Measurements from ENCODE around the gene HOMER2. TPM values are rescaled to one million over a fixed set of nuclear protein-coding genes. Genes with fewer than 3 reads are reported as not detected.

The HOMER2 gene
- total and polyA plus RNA-seq, 2 experiments from 2014 or later = 5.9 to 14.5 TPM

GRCh38 chr15:82937712-82938058 is 14.8 kb downstream of the HOMER2 start:
- no peaks in the 10 kb centered on the region for H3K4me1 ChIP-seq (ENCODE audit: insufficient read depth)

DNA sequence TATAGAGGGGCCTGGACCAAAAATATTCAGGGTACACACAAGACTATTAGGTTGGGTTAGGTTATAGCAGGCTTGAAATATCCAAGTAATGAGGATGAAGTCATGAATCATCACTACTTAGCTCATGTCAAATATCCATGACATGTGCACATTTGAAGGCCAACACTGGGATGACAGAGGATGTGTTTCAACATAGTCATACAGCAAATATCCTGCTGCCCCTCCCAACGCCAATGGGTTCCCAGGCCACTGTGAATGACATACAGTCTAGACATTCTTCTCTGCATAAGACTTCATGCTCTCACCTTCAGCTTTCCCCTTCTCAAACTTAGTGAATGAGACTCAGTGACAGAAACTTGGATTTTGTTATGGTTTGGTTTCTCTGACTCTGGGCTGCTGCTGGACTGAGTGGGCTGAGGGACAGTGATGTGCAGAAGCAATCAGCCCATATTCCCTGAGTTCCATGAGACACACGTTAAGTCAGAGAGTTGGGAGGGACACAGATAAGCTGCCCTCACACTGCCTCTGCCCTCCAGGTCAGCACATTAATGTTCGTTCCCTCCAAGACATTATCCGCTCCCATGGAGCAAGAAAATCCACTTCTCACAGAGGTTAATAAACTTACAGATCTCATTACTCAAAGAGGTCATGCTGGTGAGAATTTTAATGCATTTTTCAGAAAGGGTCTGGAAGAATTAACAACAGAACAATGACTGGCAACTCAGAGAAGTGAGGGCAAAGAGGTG is 15.4 kb downstream of the HOMER2 start:
- no peak overlapping the region for H3K4me2 ChIP-seq
- H3K79me2 ChIP-seq = no peaks in the 10 kb centered on the region
- H3K9me2 ChIP-seq (replicated peaks; ENCODE audit: insufficient read depth) = no peaks in the 10 kb centered on the region
- 81% methylated on average over 4 of the region's 4 CpGs for WGBS (ENCODE audit: low lambda C conversion rate, missing lambda C conversion rate)
- H2AFZ ChIP-seq = no peak overlapping the region
- DNase-seq (ENCODE audit: low spot score) = no peak
- H3K27ac ChIP-seq = no peak overlapping the region
- H4K20me1 ChIP-seq (ENCODE audit: insufficient read depth, poor library complexity, severe bottlenecking) = no peaks in the 10 kb centered on the region
- no peaks in the 10 kb centered on the region for H3K36me3 ChIP-seq (replicated peaks; ENCODE audit: insufficient read depth, low read depth)
- H3K4me1 ChIP-seq (ENCODE audit: insufficient read depth) = no peaks in the 10 kb centered on the region
- H3K27me3 ChIP-seq = no peaks in the 10 kb centered on the region
- TF ChIP-seq, protein P1, sequence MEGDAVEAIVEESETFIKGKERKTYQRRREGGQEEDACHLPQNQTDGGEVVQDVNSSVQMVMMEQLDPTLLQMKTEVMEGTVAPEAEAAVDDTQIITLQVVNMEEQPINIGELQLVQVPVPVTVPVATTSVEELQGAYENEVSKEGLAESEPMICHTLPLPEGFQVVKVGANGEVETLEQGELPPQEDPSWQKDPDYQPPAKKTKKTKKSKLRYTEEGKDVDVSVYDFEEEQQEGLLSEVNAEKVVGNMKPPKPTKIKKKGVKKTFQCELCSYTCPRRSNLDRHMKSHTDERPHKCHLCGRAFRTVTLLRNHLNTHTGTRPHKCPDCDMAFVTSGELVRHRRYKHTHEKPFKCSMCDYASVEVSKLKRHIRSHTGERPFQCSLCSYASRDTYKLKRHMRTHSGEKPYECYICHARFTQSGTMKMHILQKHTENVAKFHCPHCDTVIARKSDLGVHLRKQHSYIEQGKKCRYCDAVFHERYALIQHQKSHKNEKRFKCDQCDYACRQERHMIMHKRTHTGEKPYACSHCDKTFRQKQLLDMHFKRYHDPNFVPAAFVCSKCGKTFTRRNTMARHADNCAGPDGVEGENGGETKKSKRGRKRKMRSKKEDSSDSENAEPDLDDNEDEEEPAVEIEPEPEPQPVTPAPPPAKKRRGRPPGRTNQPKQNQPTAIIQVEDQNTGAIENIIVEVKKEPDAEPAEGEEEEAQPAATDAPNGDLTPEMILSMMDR (IDR thresholded peaks at IDR 0.05; ENCODE audit: poor library complexity) = no peak
- no peak for TF ChIP-seq EZH2phosphoT487 (IDR thresholded peaks at IDR 0.05; ENCODE audit: low read depth, severe bottlenecking, unreplicated experiment)
- no peak for TF ChIP-seq EZH2 (IDR thresholded peaks at IDR 0.05; ENCODE audit: borderline replicate concordance)
- no peaks in the 10 kb centered on the region for H3K9me3 ChIP-seq (ENCODE audit: low read depth)
- H3K4me3 ChIP-seq = no peak overlapping the region

More at GRCh38 chr15:82937712-82938058, 14.8 kb downstream of the HOMER2 start:
- no peak overlapping the region for H3K4me3 ChIP-seq
- WGBS (ENCODE audit: low lambda C conversion rate, missing lambda C conversion rate) = 97% methylated on average over 5 of the region's 5 CpGs
- H4K20me1 ChIP-seq (ENCODE audit: insufficient read depth, poor library complexity, severe bottlenecking) = no peaks in the 10 kb centered on the region
- no peak for TF ChIP-seq EZH2 (IDR thresholded peaks at IDR 0.05; ENCODE audit: borderline replicate concordance)
- TF ChIP-seq, protein P1 (IDR thresholded peaks at IDR 0.05; ENCODE audit: poor library complexity) = no peak
- no peak for TF ChIP-seq EZH2phosphoT487 (IDR thresholded peaks at IDR 0.05; ENCODE audit: low read depth, severe bottlenecking, unreplicated experiment)
- no peaks in the 10 kb centered on the region for H3K79me2 ChIP-seq
- H3K36me3 ChIP-seq (replicated peaks; ENCODE audit: insufficient read depth, low read depth) = no peaks in the 10 kb centered on the region
- H3K4me2 ChIP-seq = no peak overlapping the region
- H2AFZ ChIP-seq = no peak overlapping the region
- no peak overlapping the region for H3K27ac ChIP-seq
- H3K27me3 ChIP-seq = no peaks in the 10 kb centered on the region
- H3K9me2 ChIP-seq (replicated peaks; ENCODE audit: insufficient read depth) = no peaks in the 10 kb centered on the region
- H3K9me3 ChIP-seq (ENCODE audit: low read depth) = no peaks in the 10 kb centered on the region
- no peak for DNase-seq (ENCODE audit: low spot score)

DNA sequence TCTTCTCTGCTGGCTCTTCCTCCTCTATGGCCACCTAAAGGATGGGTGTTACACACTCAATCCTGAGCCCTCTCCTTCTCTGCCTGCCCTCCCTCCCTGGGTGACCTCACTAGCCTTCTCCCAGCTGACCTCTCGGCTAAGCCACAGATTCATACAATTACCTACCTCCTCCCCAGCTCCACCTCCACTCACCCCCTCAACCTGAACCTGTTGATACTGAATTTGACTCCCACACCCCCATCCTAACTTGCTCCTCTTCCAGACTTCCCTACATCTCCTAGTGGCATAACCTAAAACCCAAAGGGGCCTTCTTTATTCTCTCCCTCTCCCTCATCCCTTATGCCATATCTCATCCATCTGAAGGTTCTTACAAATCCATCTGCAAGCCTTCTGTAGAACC is 17.1 kb downstream of the HOMER2 start:
- H3K9me2 ChIP-seq (replicated peaks; ENCODE audit: insufficient read depth) = no peaks in the 10 kb centered on the region
- no peaks in the 10 kb centered on the region for H3K36me3 ChIP-seq (replicated peaks; ENCODE audit: insufficient read depth, low read depth)
- no peaks in the 10 kb centered on the region for H4K20me1 ChIP-seq (ENCODE audit: insufficient read depth, poor library complexity, severe bottlenecking)
- H3K27me3 ChIP-seq = no peaks in the 10 kb centered on the region
- no peaks in the 10 kb centered on the region for H3K9me3 ChIP-seq (ENCODE audit: low read depth)
- no peaks in the 10 kb centered on the region for H3K4me1 ChIP-seq (ENCODE audit: insufficient read depth)
- no peak overlapping the region for H3K27ac ChIP-seq
- H2AFZ ChIP-seq = no peak overlapping the region
- H3K4me2 ChIP-seq = no peak overlapping the region
- no peaks in the 10 kb centered on the region for H3K79me2 ChIP-seq
- TF ChIP-seq EZH2 (IDR thresholded peaks at IDR 0.05; ENCODE audit: borderline replicate concordance) (no peak), EZH2phosphoT487 (IDR thresholded peaks at IDR 0.05; ENCODE audit: low read depth, severe bottlenecking, unreplicated experiment) (no peak)
- TF ChIP-seq, protein P1 (IDR thresholded peaks at IDR 0.05; ENCODE audit: poor library complexity) = no peak
- no peak for DNase-seq (ENCODE audit: low spot score)
- no peak overlapping the region for H3K4me3 ChIP-seq
- 100% methylated on average over 1 of the region's 1 CpG for WGBS (ENCODE audit: low lambda C conversion rate, missing lambda C conversion rate)

Measured in hepatocyte (in vitro differentiated cells).